ENCODE data around the gene CTBP2. TPM values are rescaled to one million over a fixed set of nuclear protein-coding genes. Genes with fewer than 3 reads are reported as not detected.

CTBP2 gene
- total RNA-seq, 4 donors from 2014 or later: 74.8 to 103 (median 79.2) TPM

DNA sequence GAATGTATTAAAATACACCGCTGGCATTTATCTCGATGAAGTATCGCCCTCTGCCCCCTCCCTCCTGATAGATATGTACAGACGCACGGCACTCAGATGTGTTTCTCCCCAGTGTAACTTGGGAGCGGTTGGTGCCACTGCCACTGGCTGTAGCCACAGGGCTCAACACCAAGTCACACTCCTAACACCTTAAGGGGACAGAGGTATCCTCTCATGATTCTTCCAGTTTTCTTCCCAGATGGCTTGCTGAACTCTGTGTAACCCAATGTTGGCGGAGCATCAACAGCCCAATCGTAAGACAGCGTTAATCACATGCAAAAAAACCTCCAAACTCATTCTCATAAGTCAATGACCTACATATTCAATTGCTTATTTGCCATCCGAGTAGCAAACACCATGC lies 35.5 kb downstream of the CTBP2 start:
- Histone ChIP-seq H3K4me1 (peaks cover 4 to 99% (median 34%) of the 10 kb centered on the region in 3 donors), H3K27me3 (no peaks in the 10 kb centered on the region), H3K9me3 (no peaks in the 10 kb centered on the region), H3K4me3 (no peak overlapping the region), H3K36me3 (peaks cover 0 to 15% of the 10 kb centered on the region in 2 donors), H3K27ac (peak overlapping the region in 2 of 4 donors; percentile 81 to 86)
- TF ChIP-seq POLR2AphosphoS5 (IDR thresholded peaks at IDR 0.05) (no peak), EP300 (IDR thresholded peaks at IDR 0.05) (no peak), POLR2A (IDR thresholded peaks at IDR 0.05) (no peak)
- TF ChIP-seq, protein P1, sequence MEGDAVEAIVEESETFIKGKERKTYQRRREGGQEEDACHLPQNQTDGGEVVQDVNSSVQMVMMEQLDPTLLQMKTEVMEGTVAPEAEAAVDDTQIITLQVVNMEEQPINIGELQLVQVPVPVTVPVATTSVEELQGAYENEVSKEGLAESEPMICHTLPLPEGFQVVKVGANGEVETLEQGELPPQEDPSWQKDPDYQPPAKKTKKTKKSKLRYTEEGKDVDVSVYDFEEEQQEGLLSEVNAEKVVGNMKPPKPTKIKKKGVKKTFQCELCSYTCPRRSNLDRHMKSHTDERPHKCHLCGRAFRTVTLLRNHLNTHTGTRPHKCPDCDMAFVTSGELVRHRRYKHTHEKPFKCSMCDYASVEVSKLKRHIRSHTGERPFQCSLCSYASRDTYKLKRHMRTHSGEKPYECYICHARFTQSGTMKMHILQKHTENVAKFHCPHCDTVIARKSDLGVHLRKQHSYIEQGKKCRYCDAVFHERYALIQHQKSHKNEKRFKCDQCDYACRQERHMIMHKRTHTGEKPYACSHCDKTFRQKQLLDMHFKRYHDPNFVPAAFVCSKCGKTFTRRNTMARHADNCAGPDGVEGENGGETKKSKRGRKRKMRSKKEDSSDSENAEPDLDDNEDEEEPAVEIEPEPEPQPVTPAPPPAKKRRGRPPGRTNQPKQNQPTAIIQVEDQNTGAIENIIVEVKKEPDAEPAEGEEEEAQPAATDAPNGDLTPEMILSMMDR (IDR thresholded peaks at IDR 0.05): no peak
- 59 to 65% methylated on average over 10 of the region's 10 CpGs for WGBS, 2 donors (ENCODE audit: low coverage in 1 of 2)
- no peak for ATAC-seq

DNA sequence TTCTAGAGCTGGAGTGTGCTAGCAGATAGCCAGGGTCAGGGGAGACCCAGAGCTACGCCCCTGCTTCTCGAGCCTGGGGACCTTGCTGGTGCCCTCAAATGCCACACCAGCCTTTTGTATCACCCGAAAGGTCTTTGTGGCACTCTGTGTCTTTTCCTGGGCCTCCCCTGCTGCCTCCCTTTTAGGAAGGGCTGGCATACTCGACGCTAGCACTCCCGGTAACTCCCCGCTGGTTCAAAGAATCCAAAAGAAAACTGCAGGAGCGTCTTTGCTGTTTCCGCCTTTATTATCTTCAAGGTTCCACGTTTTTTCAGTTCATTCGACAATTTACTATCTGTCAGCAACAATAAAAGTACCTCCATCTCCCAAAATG lies 36.3 kb downstream of the CTBP2 start:
- H3K4me1 ChIP-seq: peaks cover 4 to 99% (median 39%) of the 10 kb centered on the region in 3 donors
- WGBS, 2 donors (ENCODE audit: low coverage in 1 of 2): 25 to 50% methylated on average over 7 to 9 of the region's 11 CpGs

GRCh38 chr10:125123476-125124114 lies 36.8 kb downstream of the CTBP2 start:
- H3K27me3 ChIP-seq: no peaks in the 10 kb centered on the region
- H3K4me1 ChIP-seq: peaks cover 7 to 99% (median 44%) of the 10 kb centered on the region in 3 donors
- H3K4me3 ChIP-seq: peak overlapping the region in 1 of 2 donors; percentile 22
- 23 to 40% methylated on average over 1 to 6 of the region's 13 CpGs for WGBS, 2 donors (ENCODE audit: low coverage in 1 of 2)
- TF ChIP-seq, protein P1 (IDR thresholded peaks at IDR 0.05): no peak
- peak; percentile 73 for TF ChIP-seq POLR2AphosphoS5 (IDR thresholded peaks at IDR 0.05)
- ATAC-seq: peak; percentile 85
- H3K36me3 ChIP-seq: peaks cover 0 to 8% of the 10 kb centered on the region in 2 donors
- peak overlapping the region; percentile 73 to 88 (median 84) for H3K27ac ChIP-seq
- H3K9me3 ChIP-seq: no peaks in the 10 kb centered on the region

More for the DNA sequence above, 36.3 kb downstream of the CTBP2 start:
- ATAC-seq: peak; percentile 20
- no peaks in the 10 kb centered on the region for H3K9me3 ChIP-seq
- peak overlapping the region in 1 of 2 donors; percentile 22 for H3K4me3 ChIP-seq
- TF ChIP-seq POLR2A (IDR thresholded peaks at IDR 0.05) (no peak), POLR2AphosphoS5 (IDR thresholded peaks at IDR 0.05) (no peak), EP300 (IDR thresholded peaks at IDR 0.05) (no peak)
- TF ChIP-seq, protein P1 (IDR thresholded peaks at IDR 0.05): no peak
- no peaks in the 10 kb centered on the region for H3K27me3 ChIP-seq
- peaks cover 0 to 8% of the 10 kb centered on the region in 2 donors for H3K36me3 ChIP-seq
- peak overlapping the region; percentile 73 to 88 (median 84) for H3K27ac ChIP-seq

GRCh38 chr10:125122566-125122965 lies 37.8 kb downstream of the CTBP2 start:
- no peak for ATAC-seq
- Histone ChIP-seq H3K4me1 (peaks cover 10 to 99% (median 50%) of the 10 kb centered on the region in 3 donors), H3K36me3 (no peaks in the 10 kb centered on the region), H3K27ac (peak overlapping the region in 3 of 4 donors; percentile 81 to 88 (median 86)), H3K9me3 (no peaks in the 10 kb centered on the region), H3K4me3 (no peak overlapping the region), H3K27me3 (no peaks in the 10 kb centered on the region)
- no peak for TF ChIP-seq POLR2AphosphoS5 (IDR thresholded peaks at IDR 0.05)
- TF ChIP-seq POLR2A (IDR thresholded peaks at IDR 0.05): no peak
- TF ChIP-seq EP300 (IDR thresholded peaks at IDR 0.05): no peak
- TF ChIP-seq, protein P1 (IDR thresholded peaks at IDR 0.05): no peak
- WGBS, 2 donors (ENCODE audit: low coverage in 1 of 2): 81 to 95% methylated on average over 4 to 7 of the region's 8 CpGs

GRCh38 chr10:125121003-125121402 lies 39.4 kb downstream of the CTBP2 start:
- Histone ChIP-seq H3K4me1 (peaks cover 13 to 100% (median 58%) of the 10 kb centered on the region in 3 donors), H3K27me3 (no peaks in the 10 kb centered on the region), H3K9me3 (no peaks in the 10 kb centered on the region), H3K36me3 (no peaks in the 10 kb centered on the region), H3K27ac (peak overlapping the region in 2 of 4 donors; percentile 8 to 85), H3K4me3 (no peak overlapping the region)
- TF ChIP-seq EP300 (IDR thresholded peaks at IDR 0.05) (no peak), POLR2A (IDR thresholded peaks at IDR 0.05) (no peak), POLR2AphosphoS5 (IDR thresholded peaks at IDR 0.05) (no peak)
- TF ChIP-seq, protein P1 (IDR thresholded peaks at IDR 0.05): no peak
- WGBS, 2 donors (ENCODE audit: low coverage in 1 of 2): 100% methylated on average over 4 of the region's 8 CpGs; no CpG with 5 or more reads in 1 of the 2 donors
- ATAC-seq: no peak

Data from gastroesophageal sphincter (tissue), 4 donors.